ENCODE measurements around the gene MCOLN1.

DNA sequence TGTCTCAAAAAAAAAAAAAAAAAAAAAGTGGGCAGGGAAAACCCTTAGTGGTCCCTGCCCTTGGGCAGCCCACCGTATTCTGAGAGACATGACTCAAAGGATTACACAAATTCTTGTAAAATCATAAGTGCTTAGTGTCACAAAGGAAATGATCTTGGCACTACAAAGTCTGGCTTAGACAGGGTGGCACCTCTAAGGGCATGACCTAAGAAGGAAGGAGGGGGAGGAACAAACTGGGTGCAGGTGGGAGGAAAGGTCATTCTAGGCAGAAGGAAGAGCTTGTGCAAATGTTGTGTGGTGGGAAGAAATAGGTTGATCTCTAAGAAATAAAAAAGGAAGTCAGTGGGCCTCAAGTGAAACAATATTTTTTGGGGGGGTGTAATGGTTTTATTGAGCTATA, 23.5 kb downstream of the MCOLN1 start:
- no peak for TF ChIP-seq EZH2 (IDR thresholded peaks at IDR 0.05; ENCODE audit: borderline replicate concordance)
- no peak for TF ChIP-seq CTCF (IDR thresholded peaks at IDR 0.05; ENCODE audit: poor library complexity)

Measured in hepatocyte (in vitro differentiated cells).